Neural crest cell (in vitro differentiated cells): Measurements from ENCODE around the gene MAPK1IP1L. TPM values are rescaled to one million over a fixed set of nuclear protein-coding genes. Genes with fewer than 3 reads are reported as not detected.
A peak's percentile ranks its signal among the peaks of the same experiment; 100 is the strongest.

ENCODE experiments used
- DNase-seq: peaks from one replicate; pipeline ENCODE4 v3.0.0; 2021; ENCODE audit warnings: low read depth, mixed read lengths, low spot score
- H3K27ac Mint-ChIP-seq: one replicate; pipeline ENCODE4 v1.8.0; 2021; ENCODE audit warnings: mild to moderate bottlenecking, mixed read lengths; ENCODE audit not compliant: unreplicated experiment
- H3K27me3 Mint-ChIP-seq: 2 replicates; pipeline ENCODE4 v1.8.0; 2021; ENCODE audit warnings: low read depth, mild to moderate bottlenecking, mixed read lengths
- H3K36me3 Mint-ChIP-seq: 2 replicates; pipeline ENCODE4 v1.8.0; 2021; ENCODE audit warnings: low read depth, mild to moderate bottlenecking, mixed read lengths
- H3K4me1 Mint-ChIP-seq: 2 replicates; pipeline ENCODE4 v1.8.0; 2021; ENCODE audit warnings: mixed read lengths
- H3K4me3 Mint-ChIP-seq: one replicate; pipeline ENCODE4 v1.8.0; 2021; ENCODE audit warnings: mild to moderate bottlenecking, mixed read lengths
- H3K9me3 Mint-ChIP-seq: 2 replicates; pipeline ENCODE4 v1.8.0; 2021; ENCODE audit warnings: mixed read lengths
- total RNA-seq: library from RNA; stranded (reverse); gene quantifications from 2 replicates; pipeline ENCODE4 v1.2.1, GENCODE V29; 2021
- TF ChIP-seq, protein P1 (sequence below): fragments of 200-600 bp; sonication (generic); conservative IDR thresholded peaks from 2 replicates; pipeline ENCODE4 v1.5.0; 2021; ENCODE audit warnings: antibody characterized with exemption, mild to moderate bottlenecking

The MAPK1IP1L gene
- total RNA-seq, 1 donor from 2014 or later, result 141 TPM

DNA sequence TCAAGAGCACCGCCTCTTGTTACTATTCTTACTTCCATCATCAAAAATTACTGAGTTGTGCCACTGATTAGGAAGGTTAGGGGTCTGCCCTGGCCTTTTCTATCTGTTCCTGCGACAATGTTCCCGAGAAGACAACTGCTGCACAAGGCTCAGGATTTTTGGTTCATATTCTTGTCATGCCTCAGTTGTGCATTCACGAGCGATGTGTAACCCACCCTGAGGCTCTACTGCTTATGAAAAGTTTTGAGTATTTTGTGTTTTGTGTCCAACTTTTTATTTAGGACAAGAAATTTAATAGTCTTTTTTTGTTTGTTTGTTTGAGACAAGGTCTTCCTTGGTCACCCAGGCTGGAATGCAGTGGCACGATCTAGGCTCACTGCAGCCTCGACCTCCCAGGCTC is 54.5 kb downstream of the MAPK1IP1L start:
- Mint-ChIP-seq H3K4me1 (peaks cover 25% of the 10 kb centered on the region), H3K36me3 (peaks cover 5% of the 10 kb centered on the region), H3K27ac (no peak overlapping the region), H3K4me3 (no peak overlapping the region), H3K9me3 (peaks cover 5% of the 10 kb centered on the region), H3K27me3 (no peaks in the 10 kb centered on the region)
- TF ChIP-seq, protein P1, sequence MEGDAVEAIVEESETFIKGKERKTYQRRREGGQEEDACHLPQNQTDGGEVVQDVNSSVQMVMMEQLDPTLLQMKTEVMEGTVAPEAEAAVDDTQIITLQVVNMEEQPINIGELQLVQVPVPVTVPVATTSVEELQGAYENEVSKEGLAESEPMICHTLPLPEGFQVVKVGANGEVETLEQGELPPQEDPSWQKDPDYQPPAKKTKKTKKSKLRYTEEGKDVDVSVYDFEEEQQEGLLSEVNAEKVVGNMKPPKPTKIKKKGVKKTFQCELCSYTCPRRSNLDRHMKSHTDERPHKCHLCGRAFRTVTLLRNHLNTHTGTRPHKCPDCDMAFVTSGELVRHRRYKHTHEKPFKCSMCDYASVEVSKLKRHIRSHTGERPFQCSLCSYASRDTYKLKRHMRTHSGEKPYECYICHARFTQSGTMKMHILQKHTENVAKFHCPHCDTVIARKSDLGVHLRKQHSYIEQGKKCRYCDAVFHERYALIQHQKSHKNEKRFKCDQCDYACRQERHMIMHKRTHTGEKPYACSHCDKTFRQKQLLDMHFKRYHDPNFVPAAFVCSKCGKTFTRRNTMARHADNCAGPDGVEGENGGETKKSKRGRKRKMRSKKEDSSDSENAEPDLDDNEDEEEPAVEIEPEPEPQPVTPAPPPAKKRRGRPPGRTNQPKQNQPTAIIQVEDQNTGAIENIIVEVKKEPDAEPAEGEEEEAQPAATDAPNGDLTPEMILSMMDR, result no peak
- DNase-seq, result no peak

DNA sequence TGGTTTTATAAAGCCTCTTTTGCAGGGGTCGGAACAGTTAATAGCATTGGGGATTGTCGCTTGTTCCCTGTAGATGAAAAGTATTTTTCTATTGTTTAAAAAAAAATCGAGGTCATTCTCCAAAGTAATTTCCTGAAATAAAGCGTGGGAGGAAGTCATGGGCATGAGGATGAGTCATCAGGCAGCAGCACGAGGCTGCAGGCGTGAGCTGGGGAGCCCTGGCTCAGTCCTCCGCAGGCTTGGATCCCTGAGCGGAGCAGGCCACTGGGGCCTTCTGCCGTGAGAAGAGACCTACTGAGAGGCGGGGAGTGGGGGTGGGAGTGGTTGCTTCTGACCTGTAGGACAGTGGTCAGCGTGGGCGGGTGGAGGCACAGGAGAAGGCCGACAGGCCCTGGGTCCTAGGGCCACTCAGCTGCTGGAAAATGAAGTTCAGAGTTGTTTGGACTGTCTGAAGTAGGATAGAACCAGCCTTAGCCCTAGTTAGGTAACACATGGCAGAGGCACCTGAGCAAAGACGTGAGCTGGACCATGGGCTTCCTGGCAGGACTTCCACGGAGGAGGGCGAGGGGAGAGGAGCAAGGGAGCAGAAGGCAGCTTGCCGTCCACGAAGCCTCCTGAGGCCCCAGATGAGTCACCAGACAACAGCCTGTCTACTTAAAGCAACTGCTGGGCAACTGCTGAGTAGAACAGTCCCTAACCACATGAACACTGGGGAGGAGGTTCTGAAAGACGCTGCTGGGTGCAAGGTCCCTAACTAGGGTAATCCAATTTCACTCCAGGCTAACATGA is 56.5 kb downstream of the MAPK1IP1L start:
- Mint-ChIP-seq H3K4me1 (peaks cover 15% of the 10 kb centered on the region), H3K27ac (peak overlapping the region; percentile 87), H3K27me3 (no peaks in the 10 kb centered on the region), H3K36me3 (peaks cover 5% of the 10 kb centered on the region), H3K9me3 (peaks cover 5% of the 10 kb centered on the region), H3K4me3 (no peak overlapping the region)
- TF ChIP-seq, protein P1, result no peak
- DNase-seq, result no peak

DNA sequence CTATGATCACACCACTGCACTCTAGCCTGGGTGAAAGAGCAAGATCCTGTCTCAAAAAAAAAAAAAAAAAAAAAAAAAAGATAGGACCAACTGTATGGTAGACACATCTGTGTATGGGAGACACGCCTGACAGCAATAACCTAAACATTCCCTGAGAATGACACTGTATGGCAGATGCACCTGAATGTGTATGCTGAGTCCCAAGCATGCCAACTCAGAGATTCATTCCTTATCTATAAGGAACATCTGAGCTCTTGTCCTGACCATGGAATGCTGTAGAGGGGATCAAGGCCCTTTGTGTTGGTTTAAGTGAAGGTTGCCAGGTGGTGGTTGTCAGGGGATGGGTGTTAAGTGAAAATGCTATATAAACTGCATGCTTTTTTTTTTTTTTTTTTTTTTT is 58.4 kb downstream of the MAPK1IP1L start:
- no peaks in the 10 kb centered on the region for H3K27me3 Mint-ChIP-seq
- DNase-seq, result no peak
- no peak overlapping the region for H3K4me3 Mint-ChIP-seq
- H3K9me3 Mint-ChIP-seq, result peaks cover 4% of the 10 kb centered on the region
- TF ChIP-seq, protein P1, result no peak
- no peak overlapping the region for H3K27ac Mint-ChIP-seq
- H3K36me3 Mint-ChIP-seq, result no peaks in the 10 kb centered on the region
- peaks cover 11% of the 10 kb centered on the region for H3K4me1 Mint-ChIP-seq

DNA sequence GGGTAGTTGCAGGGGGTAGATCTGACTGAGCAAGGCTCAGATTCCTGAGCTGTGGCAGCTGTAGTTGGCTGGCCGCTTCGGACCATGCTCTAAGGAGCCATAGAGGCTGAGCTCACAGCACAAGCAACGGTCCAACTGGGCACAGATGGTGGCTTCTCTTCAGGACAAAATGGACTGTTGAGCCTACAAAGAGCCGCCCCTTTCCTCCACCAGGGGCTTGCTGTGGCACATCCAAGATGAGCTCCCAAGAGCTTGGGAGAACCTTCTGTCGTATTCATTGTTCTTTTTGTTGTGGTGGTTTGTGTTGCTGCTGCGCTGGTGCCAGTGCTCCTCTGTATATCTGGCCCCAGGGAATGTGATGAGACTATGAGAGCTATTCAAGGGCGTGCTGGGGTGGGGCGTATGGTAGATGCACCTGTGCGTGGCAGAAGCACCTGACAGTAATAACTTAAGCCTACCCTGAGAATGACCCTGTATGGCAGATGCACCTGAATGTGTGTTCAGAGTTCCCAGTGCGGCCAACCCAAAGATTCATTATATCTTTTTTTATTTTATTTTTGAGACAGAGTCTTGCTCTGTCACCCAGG is 59.8 kb downstream of the MAPK1IP1L start:
- no peak for DNase-seq
- TF ChIP-seq, protein P1, result peak; percentile 39
- H3K27me3 Mint-ChIP-seq, result no peaks in the 10 kb centered on the region
- no peak overlapping the region for H3K4me3 Mint-ChIP-seq
- H3K9me3 Mint-ChIP-seq, result peaks cover 4% of the 10 kb centered on the region
- peaks cover 11% of the 10 kb centered on the region for H3K4me1 Mint-ChIP-seq
- no peak overlapping the region for H3K27ac Mint-ChIP-seq
- no peaks in the 10 kb centered on the region for H3K36me3 Mint-ChIP-seq

DNA sequence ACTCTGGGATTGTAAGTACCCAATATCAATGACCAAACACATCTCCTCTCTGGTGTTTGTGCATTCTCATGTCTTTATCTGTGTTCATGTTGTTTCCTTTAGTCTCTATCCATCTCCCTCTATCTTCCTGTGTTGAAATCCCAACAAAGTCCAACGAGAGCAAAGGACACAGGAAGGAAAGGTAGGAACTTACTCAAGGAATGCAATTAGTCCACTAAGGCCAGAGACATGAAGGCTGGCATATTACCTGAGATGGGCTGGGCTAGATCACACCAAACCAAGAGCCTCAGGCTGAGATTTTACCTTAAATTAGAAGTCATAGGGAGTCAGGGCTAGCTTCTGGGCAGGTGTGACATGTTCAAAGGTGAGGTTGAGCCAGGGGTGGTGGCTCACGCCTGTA is 63.3 kb downstream of the MAPK1IP1L start:
- Mint-ChIP-seq H3K36me3 (no peaks in the 10 kb centered on the region), H3K27ac (no peak overlapping the region)

More for the DNA sequence above, 63.3 kb downstream of the MAPK1IP1L start:
- no peak overlapping the region for H3K4me3 Mint-ChIP-seq
- DNase-seq, result no peak
- H3K9me3 Mint-ChIP-seq, result peaks cover 4% of the 10 kb centered on the region
- TF ChIP-seq, protein P1, result no peak
- no peaks in the 10 kb centered on the region for H3K4me1 Mint-ChIP-seq
- H3K27me3 Mint-ChIP-seq, result no peaks in the 10 kb centered on the region
